Pancreas (tissue), 10 donors: ENCODE measurements around the gene IGLL5. TPM values are rescaled to one million over a fixed set of nuclear protein-coding genes. Genes with fewer than 3 reads are reported as not detected.

ENCODE experiments used
- ATAC-seq, 4 donors: fragments of 200-7000 bp; cut with Tn5 transposase; one replicate each; pipeline versions ENCODE4 v1.8.0 to v1.9.1; 2020; ENCODE audit warnings: mild to moderate bottlenecking in 4 of 4, moderate library complexity in 4 of 4
- DNase-seq, 6 donors: peaks; one replicate each; pipeline ENCODE4 v3.0.0-alpha.2; 2020
- FAIRE-seq: peaks from 2 replicates; lab custom pipeline; 2012; peaks lifted over from hg19 to GRCh38; lab: Jason Lieb, UNC
- H3K27ac ChIP-seq, 4 donors: fragments of 200-600 bp; sonication (generic); 1 replicate in 3 of 4; 2 replicates in 1 of 4; pipeline versions ENCODE4 v1.5.0 to v1.8.0; 2020
- H3K27me3 ChIP-seq, 4 donors: fragments of 200-600 bp; one replicate each; pipeline ENCODE4 v1.8.0; 2021
- H3K36me3 ChIP-seq, 3 donors: fragments of 200-600 bp; sonication (generic) in 1 of 3; one replicate each; pipeline versions ENCODE4 v1.5.0 to v1.8.0; 2020 to 2021
- H3K4me1 ChIP-seq, 3 donors: fragments of 200-600 bp; one replicate each; pipeline ENCODE4 v1.8.0; 2021
- H3K4me3 ChIP-seq, 4 donors: fragments of 200-600 bp; sonication (generic) in 2 of 4; one replicate each; pipeline versions ENCODE4 v1.5.0 to v1.8.0; 2020 to 2021
- H3K9me3 ChIP-seq, 4 donors: fragments of 200-600 bp; one replicate each; pipeline ENCODE4 v1.8.0; 2021
- CTCF ChIP-seq, 4 donors: fragments of 200-600 bp; sonication (generic) in 3 of 4; IDR thresholded peaks; one replicate each; pipeline versions ENCODE4 v1.5.0 to v1.8.0; 2021; ENCODE audit warnings: antibody characterized with exemption in 4 of 4
- WGBS, 2 donors: extraction: QIAGEN DNeasy Blood & Tissue Kit; methylation state at CpG; one replicate each; pipeline ENCODE4 v1.1.7; 2013; 5-methylcytosine and 5-hydroxymethylcytosine counted together
- intact Hi-C, 3 donors: fragments of 100-400 bp; cut with DNase I; formaldehyde crosslinking; loops; one replicate each; pipeline versions ENCODE4 v1.11.1 to v1.14.2; 2022
- polyA plus RNA-seq, 2 donors: library from polyadenylated mRNA; stranded (reverse); fragments of 200-250 nt; gene quantifications; one replicate each; pipeline ENCODE4 v1.2.3, GENCODE V29; 2013
- total RNA-seq, 6 donors: library from RNA; stranded (reverse); fragmentation: NEBNext Ultra II Directional in 4 of 6; extraction: Animal tissue kit (Norgen Biotek cat#: 25700) in 4 of 6; gene quantifications; one replicate each; pipeline versions ENCODE4 v1.2.1 to v1.2.4, GENCODE V29; 2021 to 2023
- donor health status: healthy with polysubstance abuse.
- donor health status: DM: no; HTN: no; CAD: no; lungs with moderate emphysema.
- donor health status: DM: no; HTN: no; CAD: no.
- donor health status: control.
- donor health status: control.
- donor health status: Bipolar disorder and iron deficiency.
- donor health status: DM: yes; HTN: yes; CAD: no.
- donor health status: DM: no; HTN: no; CAD: no.
- donor health status: DM: no; HTN: no; CAD: no.
- donor health status: DM: yes; HTN: yes; CAD: no.

The IGLL5 gene
- total and polyA plus RNA-seq, 8 donors = 0.23 to 26.3 (median 0.72) TPM; not detected in 3

- intact Hi-C loops = loop anchor here in 1 of 3 donors (10.0 kb wide), 2 partner anchors 105 to 275 kb away; no protein-coding TSS in a partner anchor
Observed at GRCh38 chr22:22849640-22850610, 37.7 kb upstream of the IGLL5 start.

GRCh38 chr22:22851969-22852368 lies 35.6 kb upstream of the IGLL5 start:
- Histone ChIP-seq H3K9me3 (no peaks in the 10 kb centered on the region), H3K27me3 (peaks cover 0 to 5% (median 0%) of the 10 kb centered on the region in 4 donors), H3K4me3 (no peak overlapping the region), H3K4me1 (no peaks in the 10 kb centered on the region), H3K27ac (no peak overlapping the region), H3K36me3 (no peaks in the 10 kb centered on the region)
- intact Hi-C loops = loop anchor here in 1 of 3 donors (10.0 kb wide), 2 partner anchors 103 to 273 kb away; no protein-coding TSS in a partner anchor
- WGBS, 2 donors = 79 to 89% methylated on average over 5 of the region's 5 CpGs
- peak in 1 of 6 donors; percentile 16 for DNase-seq
- ATAC-seq = no peak
- TF ChIP-seq CTCF (IDR thresholded peaks at IDR 0.05) = no peak
- FAIRE-seq = no peak

More at GRCh38 chr22:22849640-22850610, 37.7 kb upstream of the IGLL5 start:
- ATAC-seq (no peak), FAIRE-seq (no peak), DNase-seq (peak in 1 of 6 donors; percentile 14)
- no peaks in the 10 kb centered on the region for H3K36me3 ChIP-seq
- H3K4me1 ChIP-seq = no peaks in the 10 kb centered on the region
- 59 to 67% methylated on average over 5 of the region's 5 CpGs for WGBS, 2 donors
- no peak overlapping the region for H3K4me3 ChIP-seq
- H3K9me3 ChIP-seq = no peaks in the 10 kb centered on the region
- no peak for TF ChIP-seq CTCF (IDR thresholded peaks at IDR 0.05)
- H3K27ac ChIP-seq = no peak overlapping the region
- H3K27me3 ChIP-seq = peaks cover 0 to 5% (median 0%) of the 10 kb centered on the region in 4 donors

GRCh38 chr22:22853713-22854112 lies 33.9 kb upstream of the IGLL5 start:
- Histone ChIP-seq H3K4me1 (no peaks in the 10 kb centered on the region), H3K27me3 (no peaks in the 10 kb centered on the region), H3K27ac (no peak overlapping the region), H3K9me3 (no peaks in the 10 kb centered on the region), H3K36me3 (no peaks in the 10 kb centered on the region), H3K4me3 (no peak overlapping the region)
- TF ChIP-seq CTCF (IDR thresholded peaks at IDR 0.05) = no peak
- DNase-seq (no peak), ATAC-seq (no peak), FAIRE-seq (no peak)
- WGBS, 2 donors = 30 to 39% methylated on average over 2 of the region's 2 CpGs
- intact Hi-C loops = loop anchor here in 1 of 3 donors (10.0 kb wide), 2 partner anchors 101 to 271 kb away; no protein-coding TSS in a partner anchor

- H3K27ac ChIP-seq = no peak overlapping the region
- 51 to 56% methylated on average over 8 of the region's 8 CpGs for WGBS, 2 donors
- TF ChIP-seq CTCF (IDR thresholded peaks at IDR 0.05) = no peak
- intact Hi-C loops = loop anchor here in 1 of 3 donors (10.0 kb wide), 2 partner anchors 100 to 270 kb away; no protein-coding TSS in a partner anchor
- no peaks in the 10 kb centered on the region for H3K27me3 ChIP-seq
- ATAC-seq = no peak
- no peaks in the 10 kb centered on the region for H3K9me3 ChIP-seq
- no peaks in the 10 kb centered on the region for H3K4me1 ChIP-seq
- no peaks in the 10 kb centered on the region for H3K36me3 ChIP-seq
- H3K4me3 ChIP-seq = no peak overlapping the region
- DNase-seq = no peak
- no peak for FAIRE-seq
Observed at GRCh38 chr22:22854466-22854865, 33.1 kb upstream of the IGLL5 start.
